Liver (tissue), 9 donors: ENCODE measurements around the gene PARD3B. TPM values are rescaled to one million over a fixed set of nuclear protein-coding genes. Genes with fewer than 3 reads are reported as not detected.

ENCODE experiments used
- DNase-seq: peaks from one replicate; pipeline ENCODE4 v3.0.0-alpha.2; 2017; ENCODE audit warnings: low spot score
- H3K27ac ChIP-seq, 2 donors: one replicate each; pipeline ENCODE4 v1.7.0; 2013; ENCODE audit warnings: inconsistent platforms in 2 of 2, low read length in 2 of 2, control low read depth in 1 of 2, low read depth in 1 of 2, mild to moderate bottlenecking in 1 of 2
- H3K27me3 ChIP-seq, 4 donors: one replicate each; pipeline versions ENCODE4 v1.6.1 to v1.7.0; 2013; ENCODE audit warnings: low read length in 3 of 4, inconsistent platforms in 1 of 4, mild to moderate bottlenecking in 1 of 4, moderate library complexity in 1 of 4; ENCODE audit not compliant: control insufficient read depth in 4 of 4, insufficient read depth in 4 of 4
- H3K36me3 ChIP-seq, 4 donors: one replicate each; pipeline versions ENCODE4 v1.6.1 to v1.7.0; 2013; ENCODE audit warnings: low read length in 3 of 4, mild to moderate bottlenecking in 3 of 4, low read depth in 1 of 4, moderate library complexity in 1 of 4; ENCODE audit not compliant: control insufficient read depth in 4 of 4, insufficient read depth in 3 of 4
- H3K4me1 ChIP-seq, 4 donors: one replicate each; pipeline versions ENCODE4 v1.6.1 to v1.7.0; 2013; ENCODE audit warnings: low read length in 3 of 4, mild to moderate bottlenecking in 3 of 4, moderate library complexity in 1 of 4; ENCODE audit not compliant: control insufficient read depth in 4 of 4, insufficient read depth in 4 of 4
- H3K4me3 ChIP-seq, 3 donors: one replicate each; pipeline versions ENCODE4 v1.6.1 to v1.7.0; 2013; ENCODE audit warnings: low read length in 3 of 3, control low read depth in 1 of 3, low read depth in 1 of 3, mild to moderate bottlenecking in 1 of 3
- H3K9ac ChIP-seq, 2 donors: one replicate each; pipeline ENCODE4 v1.7.0; 2013; ENCODE audit warnings: low read length in 2 of 2, mild to moderate bottlenecking in 2 of 2, moderate library complexity in 2 of 2, control low read depth in 1 of 2, low read depth in 1 of 2
- H3K9me3 ChIP-seq, 4 donors: one replicate each; pipeline versions ENCODE4 v1.6.1 to v1.7.0; 2013; ENCODE audit warnings: low read length in 3 of 4; ENCODE audit not compliant: control insufficient read depth in 4 of 4
- ATF3 ChIP-seq: IDR thresholded peaks from 2 replicates; pipeline ENCODE4 v1.6.1; 2016; ENCODE audit warnings: antibody characterized with exemption
- EGR1 ChIP-seq, 2 donors: IDR thresholded peaks; 2 replicates each; pipeline ENCODE4 v1.6.1; 2016 to 2018; ENCODE audit warnings: antibody characterized with exemption in 2 of 2, low read depth in 2 of 2
- FOXA2 ChIP-seq: IDR thresholded peaks from 2 replicates; pipeline ENCODE4 v1.6.1; 2016; ENCODE audit warnings: antibody characterized with exemption
- GABPA ChIP-seq, 2 donors: IDR thresholded peaks in 1 of 2; conservative IDR thresholded peaks in 1 of 2; 2 replicates each; pipeline ENCODE4 v1.6.1; 2016; ENCODE audit warnings: antibody characterized with exemption in 2 of 2, mild to moderate bottlenecking in 1 of 2, moderate library complexity in 1 of 2
- HNF4A ChIP-seq, 2 donors: conservative IDR thresholded peaks; 2 replicates each; pipeline ENCODE4 v1.6.1; 2016; ENCODE audit warnings: antibody characterized with exemption in 2 of 2, mild to moderate bottlenecking in 2 of 2
- HNF4G ChIP-seq: IDR thresholded peaks from 2 replicates; pipeline ENCODE4 v1.6.1; 2016; ENCODE audit warnings: antibody characterized with exemption
- JUND ChIP-seq, 2 donors: IDR thresholded peaks; 2 replicates each; pipeline ENCODE4 v1.6.1; 2016; ENCODE audit warnings: antibody characterized with exemption in 2 of 2
- NR2F2 ChIP-seq: IDR thresholded peaks from 2 replicates; pipeline ENCODE4 v1.6.1; 2016; ENCODE audit warnings: antibody characterized with exemption
- RAD21 ChIP-seq, 2 donors: IDR thresholded peaks; 2 replicates each; pipeline ENCODE4 v1.6.1; 2016; ENCODE audit warnings: antibody characterized with exemption in 2 of 2, mild to moderate bottlenecking in 2 of 2
- REST ChIP-seq: IDR thresholded peaks from 2 replicates; pipeline ENCODE4 v1.6.1; 2016; ENCODE audit warnings: antibody characterized with exemption, mild to moderate bottlenecking
- RXRA ChIP-seq, 2 donors: IDR thresholded peaks; 2 replicates each; pipeline ENCODE4 v1.6.1; 2017 to 2018; ENCODE audit warnings: antibody characterized with exemption in 2 of 2, mild to moderate bottlenecking in 1 of 2
- SP1 ChIP-seq: IDR thresholded peaks from 2 replicates; pipeline ENCODE4 v1.6.1; 2018; ENCODE audit warnings: antibody characterized with exemption, mild to moderate bottlenecking
- TAF1 ChIP-seq: conservative IDR thresholded peaks from 2 replicates; pipeline ENCODE4 v1.6.1; 2016; ENCODE audit warnings: antibody characterized with exemption, mild to moderate bottlenecking
- YY1 ChIP-seq: IDR thresholded peaks from 2 replicates; pipeline ENCODE4 v1.6.1; 2016; ENCODE audit warnings: antibody characterized with exemption, mild to moderate bottlenecking
- ZBTB33 ChIP-seq: IDR thresholded peaks from 2 replicates; pipeline ENCODE4 v1.6.1; 2016; ENCODE audit warnings: antibody characterized with exemption
- WGBS: extraction: QIAGEN DNeasy Blood & Tissue Kit; methylation state at CpG from one replicate; pipeline ENCODE4 v1.1.7; 2013; 5-methylcytosine and 5-hydroxymethylcytosine counted together
- polyA plus RNA-seq, 2 donors: library from polyadenylated mRNA; stranded (reverse) in 1 of 2; unstranded in 1 of 2; fragments of 200-250 nt in 1 of 2; fragments of >200 nt in 1 of 2; fragmentation: Nextera tagmentation in 1 of 2; extraction: Ambion mirVana in 1 of 2; gene quantifications; one replicate each; pipeline versions ENCODE4 v1.2.1 to v1.2.3, GENCODE V29; 2013 to 2015
- total RNA-seq, 2 donors: library from RNA; depleted of rRNA; stranded (reverse); fragments of >200 nt; gene quantifications; one replicate each; pipeline ENCODE4 v1.2.3, GENCODE V29; 2014
- donor health status: healthy.
- donor health status: healthy.
- donor health status: healthy.
- donor health status: healthy.
- donor health status: healthy.

PARD3B gene
- total and polyA plus RNA-seq, 4 donors = 1.1 to 10.3 (median 3.7) TPM

GRCh38 chr2:204827701-204828590 is 282.7 kb downstream of the PARD3B start:
- Histone ChIP-seq H3K4me3 (no peak overlapping the region), H3K9me3 (no peaks in the 10 kb centered on the region), H3K36me3 (no peaks in the 10 kb centered on the region), H3K4me1 (no peaks in the 10 kb centered on the region), H3K9ac (no peak overlapping the region), H3K27ac (no peak overlapping the region), H3K27me3 (no peaks in the 10 kb centered on the region)
- DNase-seq = no peak
- 94% methylated on average over 9 of the region's 9 CpGs for WGBS
- TF ChIP-seq GABPA (IDR thresholded peaks at IDR 0.05 in 1 of 2, conservative IDR thresholded peaks at IDR 0.05 in 1 of 2) (no peak), SP1 (no peak), RXRA (IDR thresholded peaks at IDR 0.05) (no peak), HNF4G (no peak)

- H3K4me3 ChIP-seq = no peak overlapping the region
- WGBS = 98% methylated on average over 3 of the region's 3 CpGs
- DNase-seq = no peak
- H3K9ac ChIP-seq = no peak overlapping the region
- H3K4me1 ChIP-seq = no peaks in the 10 kb centered on the region
- no peak overlapping the region for H3K27ac ChIP-seq
- no peaks in the 10 kb centered on the region for H3K36me3 ChIP-seq
- no peaks in the 10 kb centered on the region for H3K9me3 ChIP-seq
- H3K27me3 ChIP-seq = no peaks in the 10 kb centered on the region
- TF ChIP-seq HNF4A (conservative IDR thresholded peaks at IDR 0.05) = no peak
- no peak for TF ChIP-seq ATF3
- no peak for TF ChIP-seq SP1
- no peak for TF ChIP-seq ZBTB33
- no peak for TF ChIP-seq YY1
- no peak for TF ChIP-seq RAD21 (IDR thresholded peaks at IDR 0.05)
- no peak for TF ChIP-seq EGR1 (IDR thresholded peaks at IDR 0.05; ENCODE audit: low read depth in 2 of 2)
- TF ChIP-seq GABPA (IDR thresholded peaks at IDR 0.05 in 1 of 2, conservative IDR thresholded peaks at IDR 0.05 in 1 of 2) = no peak
- no peak for TF ChIP-seq HNF4G
- TF ChIP-seq NR2F2 = no peak
- TF ChIP-seq TAF1 = no peak
These were observed 289.6 kb downstream of the PARD3B start for GRCh38 chr2:204834716-204835384.

GRCh38 chr2:204835786-204836185 is 290.5 kb downstream of the PARD3B start:
- TF ChIP-seq REST = no peak
- no peak for TF ChIP-seq RXRA (IDR thresholded peaks at IDR 0.05)
- TF ChIP-seq NR2F2 = no peak
- no peak for TF ChIP-seq FOXA2
- no peak for TF ChIP-seq HNF4A (conservative IDR thresholded peaks at IDR 0.05)
- TF ChIP-seq JUND (IDR thresholded peaks at IDR 0.05) = no peak
- 94% methylated on average over 3 of the region's 3 CpGs for WGBS
- Histone ChIP-seq H3K9ac (no peak overlapping the region), H3K36me3 (no peaks in the 10 kb centered on the region), H3K27ac (no peak overlapping the region), H3K9me3 (no peaks in the 10 kb centered on the region), H3K4me3 (no peak overlapping the region), H3K27me3 (no peaks in the 10 kb centered on the region), H3K4me1 (no peaks in the 10 kb centered on the region)
- DNase-seq = no peak
